IMR-90 (cell line): Measurements from ENCODE around the gene PARP16. TPM values are rescaled to one million over a fixed set of nuclear protein-coding genes. Genes with fewer than 3 reads are reported as not detected.

Experiments
- ATAC-seq: fragments of 200-7000 bp; cut with Tn5 transposase; 2 replicates; pipeline ENCODE4 v1.9.1; 2020; ENCODE audit warnings: low read depth, mild to moderate bottlenecking, moderate library complexity
- BruUV-seq: library from RNA; stranded (reverse); fragments of 400-500 nt; replicated peaks from 2 replicates; lab custom pipeline; 2021; lab: Mats Ljungman, UMichigan
- CTCF ChIA-PET: fragments of 300-600 bp; formaldehyde crosslinking; extraction: SDS; loops from one replicate; lab custom pipeline; 2021; ENCODE audit warnings: antibody characterized with exemption; lab: Yijun Ruan, JAX
- POLR2A ChIA-PET: fragments of 300-600 bp; sonication (Branson Sonifier 250); formaldehyde crosslinking; loops from one replicate; lab custom pipeline; 2022; ENCODE audit warnings: antibody characterized with exemption; ENCODE audit not compliant: unreplicated experiment; lab: Charles Lee
- DNase-seq: peaks from one replicate; pipeline ENCODE4 v3.0.0; 2013
- H2AFZ ChIP-seq: replicated peaks from 2 replicates; pipeline ENCODE3; 2013; ENCODE audit warnings: low read length, mild to moderate bottlenecking; ENCODE audit not compliant: poor library complexity
- H2AK5ac ChIP-seq: 2 replicates; pipeline ENCODE4 v1.6.1; 2013; ENCODE audit warnings: low read depth, low read length, inconsistent platforms
- H2AK9ac ChIP-seq: replicated peaks from 2 replicates; pipeline ENCODE3; 2013; ENCODE audit warnings: mild to moderate bottlenecking, low read depth, low read length, moderate library complexity; ENCODE audit not compliant: poor library complexity
- H2BK120ac ChIP-seq: 2 replicates; pipeline ENCODE4 v1.6.1; 2013; ENCODE audit warnings: low read depth, low read length, inconsistent platforms
- H2BK15ac ChIP-seq: 3 replicates; pipeline ENCODE4 v1.6.1; 2013; ENCODE audit warnings: low read depth, low read length, inconsistent platforms
- H2BK20ac ChIP-seq: 2 replicates; pipeline ENCODE4 v1.6.1; 2013; ENCODE audit warnings: low read depth, mild to moderate bottlenecking, inconsistent platforms, low read length, moderate library complexity
- H2BK5ac ChIP-seq: 2 replicates; pipeline ENCODE4 v1.6.1; 2013; ENCODE audit warnings: mild to moderate bottlenecking, low read depth, low read length, inconsistent platforms; ENCODE audit not compliant: poor library complexity, severe bottlenecking
- H3K14ac ChIP-seq: replicated peaks from 2 replicates; pipeline ENCODE4 v1.6.1; 2013; ENCODE audit warnings: low read depth, low read length, inconsistent platforms
- H3K18ac ChIP-seq: 2 replicates; pipeline ENCODE4 v1.6.1; 2013; ENCODE audit warnings: low read depth, low read length, control low read depth
- H3K23ac ChIP-seq: 2 replicates; pipeline ENCODE4 v1.6.1; 2013; ENCODE audit warnings: low read depth, low read length, inconsistent platforms
- H3K27ac ChIP-seq: 2 replicates; pipeline ENCODE4 v1.5.1; 2013; ENCODE audit warnings: mild to moderate bottlenecking, control low read depth, low read length; ENCODE audit not compliant: insufficient read depth
- H3K27me3 ChIP-seq: 2 replicates; pipeline ENCODE4 v1.6.1; 2013; ENCODE audit warnings: low read length; ENCODE audit not compliant: control insufficient read depth, insufficient read depth
- H3K36me3 ChIP-seq: 2 replicates; pipeline ENCODE4 v1.6.1; 2013; ENCODE audit warnings: low read length, mixed read lengths; ENCODE audit not compliant: control insufficient read depth, insufficient read depth
- H3K4ac ChIP-seq: 2 replicates; pipeline ENCODE4 v1.6.1; 2013; ENCODE audit warnings: low read depth, low read length, inconsistent platforms
- H3K4me1 ChIP-seq: 2 replicates; pipeline ENCODE4 v1.6.1; 2013; ENCODE audit warnings: low read length, mixed read lengths; ENCODE audit not compliant: control insufficient read depth, insufficient read depth
- H3K4me2 ChIP-seq: 2 replicates; pipeline ENCODE4 v1.6.1; 2013; ENCODE audit warnings: low read depth, mild to moderate bottlenecking, control low read depth, low read length, moderate library complexity
- H3K4me3 ChIP-seq: 2 replicates; pipeline ENCODE4 v1.5.1; 2013; ENCODE audit warnings: low read depth, mild to moderate bottlenecking, control low read depth, low read length, moderate library complexity; ENCODE audit not compliant: insufficient read depth
- H3K56ac ChIP-seq: 2 replicates; pipeline ENCODE4 v1.6.1; 2013; ENCODE audit warnings: low read length, inconsistent platforms; ENCODE audit not compliant: insufficient read depth; ENCODE audit errors: extremely low read depth
- H3K79me1 ChIP-seq, 2 experiments: 2 replicates each; pipeline ENCODE4 v1.6.1; 2013; ENCODE audit warnings: low read length in 2 of 2, inconsistent platforms in 1 of 2, low read depth in 1 of 2
- H3K9ac ChIP-seq: 2 replicates; pipeline ENCODE4 v1.6.1; 2013; ENCODE audit warnings: low read depth, low read length, control low read depth
- H3K9me1 ChIP-seq: 2 replicates; pipeline ENCODE4 v1.6.1; 2013; ENCODE audit warnings: low read length, inconsistent platforms; ENCODE audit not compliant: insufficient read depth
- H3K9me3 ChIP-seq: 2 replicates; pipeline ENCODE4 v1.6.1; 2013; ENCODE audit warnings: low read length; ENCODE audit not compliant: control insufficient read depth, insufficient read depth
- H4K20me1 ChIP-seq: 2 replicates; pipeline ENCODE4 v1.6.1; 2013; ENCODE audit warnings: low read length, inconsistent platforms; ENCODE audit not compliant: insufficient read depth
- H4K5ac ChIP-seq: 2 replicates; pipeline ENCODE4 v1.6.1; 2013; ENCODE audit warnings: mild to moderate bottlenecking, low read depth, low read length, control low read depth
- H4K8ac ChIP-seq, 2 experiments: 2 replicates each; pipeline ENCODE4 v1.6.1; 2013; ENCODE audit warnings: low read depth in 2 of 2, low read length in 2 of 2, control low read depth in 1 of 2, inconsistent platforms in 1 of 2
- H4K91ac ChIP-seq: 2 replicates; pipeline ENCODE4 v1.6.1; 2013; ENCODE audit warnings: low read depth, low read length, inconsistent platforms; ENCODE audit not compliant: insufficient read depth
- BHLHE40 ChIP-seq: fragments of 150-350 bp; IDR thresholded peaks from 2 replicates; pipeline ENCODE4 v1.6.1; 2016; ENCODE audit warnings: mild to moderate bottlenecking, low read depth, low read length
- CEBPB ChIP-seq: IDR thresholded peaks from 2 replicates; pipeline ENCODE4 v1.6.1; 2012; ENCODE audit warnings: low read depth, low read length, improper control_type of control experiment
- FOS ChIP-seq: fragments of 150-350 bp; IDR thresholded peaks from 2 replicates; pipeline ENCODE4 v1.6.1; 2016; ENCODE audit warnings: low read depth, low read length
- MAFK ChIP-seq: IDR thresholded peaks from 2 replicates; pipeline ENCODE4 v1.6.1; 2012; ENCODE audit warnings: low read depth, low read length, improper control_type of control experiment
- MXI1 ChIP-seq: IDR thresholded peaks from 2 replicates; pipeline ENCODE4 v1.6.1; 2012; ENCODE audit warnings: low read depth, mild to moderate bottlenecking, low read length, moderate library complexity, borderline replicate concordance
- NFE2L2 ChIP-seq: fragments of 150-350 bp; IDR thresholded peaks from 2 replicates; pipeline ENCODE4 v1.6.1; 2016; ENCODE audit warnings: low read depth, mild to moderate bottlenecking, low read length
- RFX5 ChIP-seq: IDR thresholded peaks from 2 replicates; pipeline ENCODE4 v1.8.0; 2012; ENCODE audit warnings: low read depth, mild to moderate bottlenecking, low read length, moderate library complexity
- WGBS, 2 experiments: methylation state at CpG; one replicate each; pipeline versions ENCODE4 v1.1.5 to v1.1.7; 2013; ENCODE audit warnings: missing lambda C conversion rate in 2 of 2; ENCODE audit not compliant: insufficient read length in 1 of 2; ENCODE audit errors: extremely low coverage in 2 of 2; 5-methylcytosine and 5-hydroxymethylcytosine counted together
- dilution Hi-C: fragments of 300-500 bp; cut with HindIII; formaldehyde crosslinking; loops from one replicate; pipeline ENCODE4 v1.14.3; 2018; ENCODE audit warnings: low sequenced_read_pairs; ENCODE audit not compliant: unreplicated experiment
- in situ Hi-C: fragments of 300-500 bp; cut with MboI; formaldehyde crosslinking; loops from 3 replicates; pipeline ENCODE4 v1.14.3; 2019; ENCODE audit warnings: low sequenced_read_pairs, inconsistent platforms, mixed read lengths
- intact Hi-C: fragments of 100-400 bp; cut with micrococcal nuclease; formaldehyde crosslinking; loops from 2 replicates; pipeline ENCODE4 v1.10.0; 2022
- polyA plus RNA-seq, 3 experiments: library from polyadenylated mRNA; depleted of rRNA; stranded (reverse); fragments of >200 nt; gene quantifications; 2 replicates each; pipeline ENCODE4 v1.2.3, GENCODE V29; 2012; ENCODE audit warnings: low replicate concordance in 1 of 3
- total RNA-seq: library from RNA; depleted of rRNA; stranded (reverse); fragments of >200 nt; gene quantifications from 2 replicates; pipeline ENCODE4 v1.2.3, GENCODE V29; 2012
- TF ChIP-seq, protein P1 (sequence below): conservative IDR thresholded peaks from 2 replicates; pipeline ENCODE4 v1.5.1; 2012; ENCODE audit warnings: mild to moderate bottlenecking, low read depth, low read length, improper control_type of control experiment

The PARP16 gene
- total and polyA plus RNA-seq, 2 of the 4 experiments (the other 2 are of a cell fraction), result 1.3 to 5.0 TPM

DNA sequence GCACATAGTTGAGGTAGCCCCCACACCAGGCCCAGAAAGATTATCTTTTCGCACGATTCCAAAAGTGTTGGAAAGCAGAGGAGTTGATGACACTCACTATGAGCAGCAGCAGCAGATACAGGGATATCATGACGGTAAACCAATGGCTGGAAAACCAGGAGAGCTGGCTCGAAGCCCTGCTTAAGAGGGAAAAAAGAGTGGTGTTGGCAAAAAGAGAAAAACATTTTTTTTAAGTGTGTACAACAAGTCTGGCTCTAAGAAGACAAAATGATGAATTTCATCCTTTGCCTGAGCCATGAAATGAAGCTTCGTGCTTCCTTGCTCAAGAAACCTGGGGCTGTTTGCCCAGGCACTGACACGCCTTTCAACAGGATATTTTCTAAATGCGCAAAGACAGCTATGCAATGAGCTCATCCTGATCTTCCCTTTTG is 27.3 kb downstream of the PARP16 start:
- Histone ChIP-seq H3K4me2 (no peak overlapping the region), H3K9me1 (peaks cover under 1% of the 10 kb centered on the region; the same call in 1 of the 2 replicates), H2BK5ac (no peak overlapping the region), H3K27me3 (no peaks in the 10 kb centered on the region), H3K4me3 (no peak overlapping the region), H3K14ac (no peak overlapping the region), H3K9ac (no peak overlapping the region), H3K36me3 (peaks cover 17% of the 10 kb centered on the region), H3K9me3 (no peaks in the 10 kb centered on the region), H2BK15ac (no peak overlapping the region), H4K5ac (no peak overlapping the region), H3K56ac (no peak overlapping the region), H3K27ac (no peak overlapping the region), H3K4me1 (peaks cover 8% of the 10 kb centered on the region; the same call in 1 of the 2 replicates), H3K23ac (no peak overlapping the region), H4K91ac (no peak overlapping the region), H4K20me1 (no peaks in the 10 kb centered on the region), H3K79me1 (no peaks in the 10 kb centered on the region; a peak in 1 of 4 replicates), H2AK9ac (no peak overlapping the region), H4K8ac (no peak overlapping the region), H2AFZ (no peak overlapping the region), H2AK5ac (no peak overlapping the region), H3K18ac (no peak overlapping the region), H3K4ac (no peak overlapping the region), H2BK20ac (no peak overlapping the region), H2BK120ac (no peak overlapping the region)
- dilution Hi-C loops (no loop called here), in situ Hi-C loops (no loop called here), intact Hi-C loops (no loop called here)
- BruUV-seq, result no TSS peak
- 54% methylated on average over 4 of the region's 7 CpGs; no CpG with 5 or more reads in 1 of the 2 experiments for WGBS, 2 experiments
- no peak for TF ChIP-seq CEBPB
- no peak for TF ChIP-seq RFX5
- TF ChIP-seq FOS, result no peak
- TF ChIP-seq MXI1, result no peak
- no peak for TF ChIP-seq NFE2L2
- no peak for TF ChIP-seq MAFK
- no peak for TF ChIP-seq BHLHE40
- TF ChIP-seq, protein P1, sequence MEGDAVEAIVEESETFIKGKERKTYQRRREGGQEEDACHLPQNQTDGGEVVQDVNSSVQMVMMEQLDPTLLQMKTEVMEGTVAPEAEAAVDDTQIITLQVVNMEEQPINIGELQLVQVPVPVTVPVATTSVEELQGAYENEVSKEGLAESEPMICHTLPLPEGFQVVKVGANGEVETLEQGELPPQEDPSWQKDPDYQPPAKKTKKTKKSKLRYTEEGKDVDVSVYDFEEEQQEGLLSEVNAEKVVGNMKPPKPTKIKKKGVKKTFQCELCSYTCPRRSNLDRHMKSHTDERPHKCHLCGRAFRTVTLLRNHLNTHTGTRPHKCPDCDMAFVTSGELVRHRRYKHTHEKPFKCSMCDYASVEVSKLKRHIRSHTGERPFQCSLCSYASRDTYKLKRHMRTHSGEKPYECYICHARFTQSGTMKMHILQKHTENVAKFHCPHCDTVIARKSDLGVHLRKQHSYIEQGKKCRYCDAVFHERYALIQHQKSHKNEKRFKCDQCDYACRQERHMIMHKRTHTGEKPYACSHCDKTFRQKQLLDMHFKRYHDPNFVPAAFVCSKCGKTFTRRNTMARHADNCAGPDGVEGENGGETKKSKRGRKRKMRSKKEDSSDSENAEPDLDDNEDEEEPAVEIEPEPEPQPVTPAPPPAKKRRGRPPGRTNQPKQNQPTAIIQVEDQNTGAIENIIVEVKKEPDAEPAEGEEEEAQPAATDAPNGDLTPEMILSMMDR, result no peak
- DNase-seq, result no peak
- no peak for ATAC-seq
- ChIA-PET CTCF (interaction anchor here (1.8 kb wide), 1 partner anchor 12 kb away, joined by 4 read pairs; no protein-coding TSS in a partner anchor), POLR2A (no interaction called here)
